AML-193 (cell line): Measurements from ENCODE around the gene DTL.
"Not testable (repeated sequence)": the region's sequence is repeated elsewhere in the genome, so short reads cannot be mapped to it uniquely, and the experiment has no call there.

ENCODE experiments used
- DNase-seq, 2 experiments: peaks; one replicate each; lab custom pipeline; 2025; lab: John Stamatoyannopoulos, UW

Gene DTL

GRCh38 chr1:212035123-212035834 is at the start of gene DTL, which contains the start of gene INTS7:
DTL (plus strand) TSS chr1:212035748; CDS start chr1:212035891, 143 bp downstream.
INTS7 (minus strand) TSS chr1:212035557; CDS start chr1:212035437, 120 bp downstream.
- DNase-seq: peak; percentile 99

- DNase-seq: no peak
Observed at GRCh38 chr1:211986628-211987254, 48.8 kb upstream of the DTL start.

GRCh38 chr1:211991695-211992094 is 43.9 kb upstream of the DTL start:
- no peak for DNase-seq

- not testable (repeated sequence) for DNase-seq
Observed at GRCh38 chr1:211997426-211997825, 38.1 kb upstream of the DTL start.

GRCh38 chr1:212002536-212002935 is 33.0 kb upstream of the DTL start:
- no peak for DNase-seq

GRCh38 chr1:212004895-212005608 is 30.5 kb upstream of the DTL start:
- no peak for DNase-seq

GRCh38 chr1:212007178-212007577 is 28.4 kb upstream of the DTL start:
- DNase-seq: no peak

GRCh38 chr1:212007886-212008285 is 27.7 kb upstream of the DTL start:
- DNase-seq: no peak

GRCh38 chr1:212009561-212009960 is 26.0 kb upstream of the DTL start:
- DNase-seq: no peak

GRCh38 chr1:212010004-212010403 is 25.5 kb upstream of the DTL start:
- DNase-seq: no peak

- peak; percentile 57 to 69 for DNase-seq
Observed at GRCh38 chr1:212012034-212012740, 23.4 kb upstream of the DTL start.

GRCh38 chr1:212013672-212014071 is 21.9 kb upstream of the DTL start:
- peak; percentile 31 to 32 for DNase-seq

GRCh38 chr1:212020975-212021374 is 14.6 kb upstream of the DTL start:
- DNase-seq: no peak

GRCh38 chr1:212021563-212021962 is 14.0 kb upstream of the DTL start:
- no peak for DNase-seq

GRCh38 chr1:212022908-212023307 is 12.6 kb upstream of the DTL start:
- not testable (repeated sequence) for DNase-seq

- DNase-seq: no peak
Observed at GRCh38 chr1:212024469-212025149, 10.9 kb upstream of the DTL start.

GRCh38 chr1:212027727-212028126 is 7.8 kb upstream of the DTL start:
- DNase-seq: not testable (repeated sequence)

GRCh38 chr1:212030936-212031528 is 4.5 kb upstream of the DTL start:
- DNase-seq: peak; percentile 35 to 45

- DNase-seq: no peak
Observed at GRCh38 chr1:212034516-212035122, 929 bp upstream of the DTL start.

GRCh38 chr1:212035835-212036605 is 472 bp downstream of the DTL start:
- DNase-seq: peak in 1 of 2 experiments; percentile 55
